GM20000 (cell line): ENCODE results near the gene KLF8.

ENCODE experiments used
- DNase-seq: peaks from one replicate; pipeline ENCODE4 v3.0.0; 2012; ENCODE audit warnings: low spot score
- TF ChIP-seq, protein P1 (sequence below): IDR thresholded peaks from 2 replicates; pipeline ENCODE4 v1.5.1; 2012; ENCODE audit warnings: mild to moderate bottlenecking, control low read depth; ENCODE audit errors: extremely low read depth, missing control alignments

KLF8 gene

DNA sequence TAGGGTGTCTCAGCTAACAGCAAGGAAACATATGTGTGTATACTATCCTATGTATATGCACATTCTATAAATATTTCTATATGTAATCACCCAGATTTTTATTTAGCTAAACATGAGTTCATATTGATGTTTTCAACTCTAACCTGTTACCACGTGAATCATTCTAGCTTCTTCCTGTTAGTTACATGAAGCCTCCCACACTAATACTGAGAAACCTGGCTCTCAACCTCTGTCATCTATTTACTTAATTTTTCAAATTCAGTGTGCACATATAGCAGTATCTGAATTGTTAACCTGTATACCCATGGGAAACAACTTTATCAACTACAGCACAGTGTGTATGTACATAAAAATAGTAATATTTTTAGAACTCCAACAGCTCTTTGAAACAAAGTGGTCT lies 57.3 kb downstream of the KLF8 start:
- DNase-seq, result no peak
- TF ChIP-seq, protein P1, sequence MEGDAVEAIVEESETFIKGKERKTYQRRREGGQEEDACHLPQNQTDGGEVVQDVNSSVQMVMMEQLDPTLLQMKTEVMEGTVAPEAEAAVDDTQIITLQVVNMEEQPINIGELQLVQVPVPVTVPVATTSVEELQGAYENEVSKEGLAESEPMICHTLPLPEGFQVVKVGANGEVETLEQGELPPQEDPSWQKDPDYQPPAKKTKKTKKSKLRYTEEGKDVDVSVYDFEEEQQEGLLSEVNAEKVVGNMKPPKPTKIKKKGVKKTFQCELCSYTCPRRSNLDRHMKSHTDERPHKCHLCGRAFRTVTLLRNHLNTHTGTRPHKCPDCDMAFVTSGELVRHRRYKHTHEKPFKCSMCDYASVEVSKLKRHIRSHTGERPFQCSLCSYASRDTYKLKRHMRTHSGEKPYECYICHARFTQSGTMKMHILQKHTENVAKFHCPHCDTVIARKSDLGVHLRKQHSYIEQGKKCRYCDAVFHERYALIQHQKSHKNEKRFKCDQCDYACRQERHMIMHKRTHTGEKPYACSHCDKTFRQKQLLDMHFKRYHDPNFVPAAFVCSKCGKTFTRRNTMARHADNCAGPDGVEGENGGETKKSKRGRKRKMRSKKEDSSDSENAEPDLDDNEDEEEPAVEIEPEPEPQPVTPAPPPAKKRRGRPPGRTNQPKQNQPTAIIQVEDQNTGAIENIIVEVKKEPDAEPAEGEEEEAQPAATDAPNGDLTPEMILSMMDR, result no peak

DNA sequence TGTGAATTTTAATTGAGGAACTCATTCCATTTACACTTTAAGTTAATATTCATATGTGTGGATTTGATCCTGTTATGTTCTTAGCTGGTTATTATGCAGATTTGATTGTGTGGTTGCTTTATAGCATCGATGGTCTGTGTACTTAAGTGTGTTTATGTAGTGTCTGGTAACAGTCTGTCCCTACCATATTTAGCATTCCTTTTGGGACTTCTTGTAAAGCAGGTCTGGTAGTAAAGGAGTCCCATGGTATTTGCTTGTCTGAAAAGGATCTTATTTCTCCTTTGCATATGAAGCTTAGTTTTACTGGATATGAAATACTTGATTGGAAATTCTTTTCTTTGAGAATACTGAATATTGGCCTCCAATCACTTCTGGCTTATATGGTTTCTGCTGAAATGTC lies 76.6 kb downstream of the KLF8 start:
- TF ChIP-seq, protein P1, result no peak
- no peak for DNase-seq

DNA sequence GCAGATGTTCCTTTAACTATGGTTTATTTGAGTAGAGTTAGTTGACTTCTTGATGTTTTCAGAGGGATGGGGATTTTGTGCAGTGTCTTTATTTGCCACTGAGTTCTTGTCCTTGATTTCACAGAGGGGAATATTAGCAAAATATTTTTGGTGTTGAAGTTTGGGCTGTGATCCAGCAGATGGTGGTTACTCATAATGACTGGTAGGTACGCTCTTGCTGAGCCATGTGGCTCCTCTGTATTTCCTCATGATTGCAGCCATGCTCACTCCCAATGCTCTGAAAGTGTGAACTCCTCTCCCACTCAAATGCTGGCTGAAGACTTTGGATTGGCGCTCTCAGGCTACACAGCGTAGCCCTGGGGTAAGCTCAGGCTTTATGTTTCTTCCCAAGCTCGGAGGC lies 77.7 kb downstream of the KLF8 start:
- TF ChIP-seq, protein P1, result no peak
- no peak for DNase-seq

DNA sequence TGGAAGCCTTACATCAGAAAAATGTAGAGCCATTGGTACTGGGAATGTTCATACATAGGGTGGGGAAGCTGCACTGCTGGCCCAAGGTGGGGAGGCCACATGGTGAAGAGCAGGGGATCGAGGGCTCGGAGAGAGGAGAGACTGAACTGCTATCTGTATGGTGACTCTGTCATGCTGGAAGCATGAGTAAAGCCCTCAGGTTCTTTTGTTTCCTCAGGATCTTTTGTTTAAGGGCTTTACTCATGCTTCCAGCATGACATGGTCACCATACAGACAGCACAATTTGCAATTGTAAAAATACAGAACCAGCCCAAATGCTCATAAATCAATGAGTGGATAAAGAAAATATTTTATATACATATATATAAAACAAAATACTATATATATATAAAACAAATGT lies 78.4 kb downstream of the KLF8 start:
- no peak for DNase-seq
- TF ChIP-seq, protein P1, result no peak

DNA sequence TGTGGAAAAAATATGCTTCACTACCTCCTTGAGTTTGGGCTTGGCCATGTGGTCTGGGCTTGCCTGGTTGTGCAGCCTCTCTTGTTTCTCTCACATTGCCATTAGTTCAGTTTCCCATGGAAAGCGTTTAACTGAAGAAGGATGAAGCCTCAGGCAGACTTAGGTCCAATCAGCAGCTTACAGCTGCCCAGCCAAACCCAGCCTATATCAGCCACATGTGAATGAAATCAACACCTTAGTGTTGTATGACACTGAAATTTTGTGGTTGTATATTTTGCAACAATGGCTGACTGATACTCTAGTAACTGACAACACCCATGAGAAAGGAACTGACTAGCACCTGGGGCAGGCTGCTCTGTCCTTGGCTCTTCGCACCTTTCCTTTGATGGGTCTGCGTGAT lies 81.2 kb downstream of the KLF8 start:
- DNase-seq, result no peak
- TF ChIP-seq, protein P1, result no peak

DNA sequence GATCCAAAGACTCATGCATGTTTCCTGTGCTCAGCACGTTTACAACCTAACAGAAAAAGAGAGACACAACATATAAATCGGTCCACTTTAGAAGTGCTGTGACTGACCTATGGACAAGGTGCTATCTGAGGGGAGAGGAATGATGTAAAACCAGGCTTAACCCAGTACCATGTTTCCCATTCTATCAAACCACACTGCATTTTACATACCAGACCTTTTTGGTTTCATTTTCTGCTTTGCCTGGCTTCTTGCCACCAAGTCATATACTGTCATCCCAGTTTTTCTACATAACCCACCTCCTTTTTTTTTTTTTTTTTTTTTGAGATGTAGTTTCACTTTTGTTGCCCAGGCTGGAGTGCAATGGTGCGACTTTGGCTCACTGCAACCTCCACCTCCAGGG lies 82.2 kb downstream of the KLF8 start:
- TF ChIP-seq, protein P1, result no peak
- no peak for DNase-seq

DNA sequence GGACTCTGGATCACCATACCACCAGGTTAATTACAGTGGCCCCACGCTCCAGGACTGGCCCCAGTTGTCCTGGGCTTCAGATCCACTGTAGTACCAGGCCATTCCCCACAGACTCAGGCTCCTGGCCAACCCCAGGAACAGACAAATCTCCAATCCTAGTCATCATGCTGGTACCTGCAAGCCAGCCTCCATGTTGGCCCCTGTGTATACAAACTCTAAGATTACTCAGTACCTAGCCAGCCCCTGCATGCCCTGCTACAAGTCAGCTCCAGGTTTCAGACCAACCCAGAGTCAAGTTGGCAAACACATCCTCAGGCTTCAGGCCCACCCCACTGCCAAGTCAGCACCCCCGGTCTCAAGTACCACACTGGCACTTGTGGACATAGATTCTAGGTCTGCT lies 85.9 kb downstream of the KLF8 start:
- TF ChIP-seq, protein P1, result no peak
- no peak for DNase-seq

DNA sequence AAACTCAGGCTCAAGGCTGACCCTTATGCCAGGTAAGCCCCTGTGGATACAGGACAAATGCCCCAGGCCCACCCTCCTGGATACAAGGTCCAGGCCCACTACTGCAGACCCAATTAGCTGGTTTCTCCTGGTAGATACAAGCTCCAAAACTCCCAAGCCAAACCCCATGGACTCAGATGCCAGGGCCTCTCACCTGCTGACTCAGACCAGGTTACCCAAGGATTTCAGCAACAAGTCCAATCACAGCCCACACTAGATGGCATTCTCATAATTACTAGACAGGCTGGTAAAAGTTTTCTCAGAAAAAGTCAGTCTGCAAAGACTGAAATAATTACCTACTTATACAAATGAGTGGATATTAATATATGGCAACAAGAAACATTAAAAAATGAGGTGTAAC lies 87.0 kb downstream of the KLF8 start:
- no peak for DNase-seq
- TF ChIP-seq, protein P1, result no peak
